Measurements from ENCODE around the gene PLA2G6. TPM values are rescaled to one million over a fixed set of nuclear protein-coding genes. Genes with fewer than 3 reads are reported as not detected.

The PLA2G6 gene
- total RNA-seq, 1 experiment from 2014 or later: 16.2 TPM

DNA sequence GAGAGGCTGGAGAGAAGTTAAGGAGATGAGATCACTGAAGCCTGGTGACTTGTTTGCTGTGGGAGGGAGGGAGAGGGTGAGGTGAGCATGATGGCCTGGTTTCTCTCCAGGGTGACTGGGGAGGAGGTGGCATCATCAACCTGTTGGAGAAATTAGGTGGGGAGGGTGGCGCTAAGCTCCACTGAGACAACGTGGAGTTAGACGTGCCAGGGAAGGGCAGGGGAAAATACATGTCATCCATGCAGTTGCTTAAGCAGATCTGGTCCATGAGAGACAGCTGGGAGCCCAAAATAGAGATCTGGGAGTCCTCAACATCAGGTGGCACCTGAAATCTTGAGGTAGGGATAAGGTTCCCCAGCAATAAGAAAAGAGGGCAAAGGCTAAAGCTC lies 10.8 kb upstream of the PLA2G6 start:
- BruUV-seq (replicated peaks): no TSS peak
- ChIA-PET CTCF (interaction anchor here (0.9 kb wide), 1 partner anchor 140 kb away, joined by 3 read pairs; no protein-coding TSS in a partner anchor), POLR2A (no interaction called here)
- in situ Hi-C loops (cut with HindIII; ENCODE audit: low pct_unique_long_range_greater_than_20kb, low sequenced_read_pairs): no loop called here
- Histone ChIP-seq H3K36me3 (ENCODE audit: control insufficient read depth, insufficient read depth, low read length) (no peaks in the 10 kb centered on the region), H3K27ac (ENCODE audit: low read length) (no peak overlapping the region), H3K4me3 (ENCODE audit: low read depth in 2 of 2, low read length in 2 of 2) (no peak overlapping the region), H3K27me3 (ENCODE audit: control insufficient read depth, insufficient read depth, low read length) (no peaks in the 10 kb centered on the region), H3K4me1 (ENCODE audit: control insufficient read depth, insufficient read depth, low read length) (no peaks in the 10 kb centered on the region), H3K9me3 (ENCODE audit: control insufficient read depth, insufficient read depth, low read depth, low read length) (no peaks in the 10 kb centered on the region)
- ATAC-seq (no peak), DNase-seq (ENCODE audit: low read depth, low spot score) (no peak)
- no peak for TF ChIP-seq REST (IDR thresholded peaks at IDR 0.05; ENCODE audit: insufficient read depth in 1 of 2, low read depth in 2 of 2, low read length in 1 of 2)
- no peak for TF ChIP-seq TCF7L2 (IDR thresholded peaks at IDR 0.05; ENCODE audit: low read depth, low read length)
- TF ChIP-seq SIN3A (IDR thresholded peaks at IDR 0.05; ENCODE audit: borderline replicate concordance, insufficient read depth, low read depth, low read length): no peak
- intact Hi-C loops (cut with micrococcal nuclease; ENCODE audit: unreplicated experiment): no loop called here

- DNase-seq (ENCODE audit: low read depth, low spot score) (no peak), ATAC-seq (no peak)
- ChIA-PET CTCF (interaction anchor here (0.9 kb wide), 1 partner anchor 139 kb away, joined by 3 read pairs; no protein-coding TSS in a partner anchor), POLR2A (interaction anchor here (0.6 kb wide), 1 partner anchor 118 kb away, joined by 11 read pairs; no protein-coding TSS in a partner anchor)
- BruUV-seq (replicated peaks): no TSS peak
- H3K4me1 ChIP-seq (ENCODE audit: control insufficient read depth, insufficient read depth, low read length): no peaks in the 10 kb centered on the region
- in situ Hi-C loops (cut with HindIII; ENCODE audit: low pct_unique_long_range_greater_than_20kb, low sequenced_read_pairs): no loop called here
- no peak overlapping the region for H3K27ac ChIP-seq (ENCODE audit: low read length)
- H3K36me3 ChIP-seq (ENCODE audit: control insufficient read depth, insufficient read depth, low read length): no peaks in the 10 kb centered on the region
- TF ChIP-seq REST (IDR thresholded peaks at IDR 0.05; ENCODE audit: insufficient read depth in 1 of 2, low read depth in 2 of 2, low read length in 1 of 2) (no peak), CTCF (IDR thresholded peaks at IDR 0.05) (no peak), TCF7L2 (IDR thresholded peaks at IDR 0.05; ENCODE audit: low read depth, low read length) (no peak), POLR2AphosphoS5 (IDR thresholded peaks at IDR 0.05; ENCODE audit: low read depth, low read length) (no peak), SIN3A (IDR thresholded peaks at IDR 0.05; ENCODE audit: borderline replicate concordance, insufficient read depth, low read depth, low read length) (no peak)
- H3K27me3 ChIP-seq (ENCODE audit: control insufficient read depth, insufficient read depth, low read length): no peaks in the 10 kb centered on the region
- intact Hi-C loops (cut with micrococcal nuclease; ENCODE audit: unreplicated experiment): no loop called here
- no peaks in the 10 kb centered on the region for H3K9me3 ChIP-seq (ENCODE audit: control insufficient read depth, insufficient read depth, low read depth, low read length)
- H3K4me3 ChIP-seq (ENCODE audit: low read depth in 2 of 2, low read length in 2 of 2): no peak overlapping the region
Observed at GRCh38 chr22:38191731-38192474, 10.3 kb upstream of the PLA2G6 start.
